Stimulated activated CD4-positive, alpha-beta T cell treated with anti-CD3 and anti-CD28 coated beads, TNF-alpha, amount 100 ng/mL, for 48 hours (primary cell): ENCODE measurements around the gene DNAH5.
"Not testable (repeated sequence)": the region's sequence is repeated elsewhere in the genome, so short reads cannot be mapped to it uniquely, and the experiment has no call there.

Experiments
- DNase-seq, 3 donors: peaks; one replicate each; pipeline ENCODE4 v3.0.0-alpha.2; 2020; ENCODE audit warnings: low read depth in 3 of 3

DNAH5 gene

GRCh38 chr5:13944560-13945199, at the start of gene DNAH5:
Gene DNAH5, minus strand, starts transcription at chr5:13944688. Its CDS starts 250 bp downstream, at chr5:13944438.
- DNase-seq: no peak

GRCh38 chr5:13993926-13994325, 49.4 kb upstream of the DNAH5 start:
- no peak for DNase-seq

- no peak for DNase-seq
These were observed 48.3 kb upstream of the DNAH5 start for GRCh38 chr5:13992795-13993194.

GRCh38 chr5:13991365-13991764, 46.9 kb upstream of the DNAH5 start:
- DNase-seq: no peak

GRCh38 chr5:13990896-13991295, 46.4 kb upstream of the DNAH5 start:
- DNase-seq: no peak

- no peak for DNase-seq
These were observed 45.3 kb upstream of the DNAH5 start for GRCh38 chr5:13989832-13990231.

GRCh38 chr5:13987843-13988464, 43.5 kb upstream of the DNAH5 start:
- DNase-seq: peak in 2 of 3 donors; percentile 2 to 5

GRCh38 chr5:13985731-13986418, 41.4 kb upstream of the DNAH5 start:
- DNase-seq: no peak

GRCh38 chr5:13984888-13985287, 40.4 kb upstream of the DNAH5 start:
- DNase-seq: not testable (repeated sequence)

GRCh38 chr5:13976867-13977830, 32.7 kb upstream of the DNAH5 start:
- no peak for DNase-seq

GRCh38 chr5:13976223-13976622, 31.7 kb upstream of the DNAH5 start:
- no peak for DNase-seq

GRCh38 chr5:13975246-13975645, 30.8 kb upstream of the DNAH5 start:
- no peak for DNase-seq

GRCh38 chr5:13973724-13974123, 29.2 kb upstream of the DNAH5 start:
- no peak for DNase-seq

GRCh38 chr5:13972029-13972428, 27.5 kb upstream of the DNAH5 start:
- no peak for DNase-seq

GRCh38 chr5:13957032-13957645, 12.7 kb upstream of the DNAH5 start:
- DNase-seq: no peak

- DNase-seq: no peak
These were observed 12.0 kb upstream of the DNAH5 start for GRCh38 chr5:13956471-13956870.

- no peak for DNase-seq
These were observed 11.4 kb upstream of the DNAH5 start for GRCh38 chr5:13955896-13956295.

GRCh38 chr5:13946111-13946510, 1.6 kb upstream of the DNAH5 start:
- DNase-seq: no peak

GRCh38 chr5:13945271-13945670, 783 bp upstream of the DNAH5 start:
- DNase-seq: no peak

GRCh38 chr5:13943676-13944075, 812 bp downstream of the DNAH5 start:
- no peak for DNase-seq

GRCh38 chr5:13941468-13941867, 3.0 kb downstream of the DNAH5 start:
- no peak for DNase-seq
